RCC 7860 (cell line): ENCODE results near the gene NCOA3.

ENCODE experiments used
- DNase-seq: peaks from one replicate; pipeline ENCODE4 v3.0.0-alpha.2; 2015; ENCODE audit warnings: low spot score
- FAIRE-seq: peaks from 2 replicates; lab custom pipeline; 2012; peaks lifted over from hg19 to GRCh38; lab: Jason Lieb, UNC

The NCOA3 gene

DNA sequence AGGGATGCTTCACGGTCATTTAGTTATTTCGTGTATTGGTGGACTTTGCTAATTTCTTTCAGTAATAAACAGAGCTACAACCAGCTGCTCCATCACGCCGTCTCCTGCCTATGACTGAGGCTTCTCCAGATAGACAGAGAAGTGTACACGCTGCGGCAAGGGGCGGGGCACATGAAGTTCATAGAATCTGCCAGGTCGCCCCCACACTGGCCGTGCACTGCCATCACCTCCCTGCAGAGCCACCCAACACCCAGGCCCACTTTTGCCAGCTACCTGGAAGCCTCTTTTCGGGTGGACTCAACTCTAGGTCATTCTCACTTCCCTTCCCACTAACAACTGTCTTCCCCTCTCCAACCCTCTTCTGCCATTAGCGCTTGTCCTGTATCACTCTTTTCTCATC, 195.2 kb downstream of the NCOA3 start:
- FAIRE-seq = no peak
- no peak for DNase-seq

DNA sequence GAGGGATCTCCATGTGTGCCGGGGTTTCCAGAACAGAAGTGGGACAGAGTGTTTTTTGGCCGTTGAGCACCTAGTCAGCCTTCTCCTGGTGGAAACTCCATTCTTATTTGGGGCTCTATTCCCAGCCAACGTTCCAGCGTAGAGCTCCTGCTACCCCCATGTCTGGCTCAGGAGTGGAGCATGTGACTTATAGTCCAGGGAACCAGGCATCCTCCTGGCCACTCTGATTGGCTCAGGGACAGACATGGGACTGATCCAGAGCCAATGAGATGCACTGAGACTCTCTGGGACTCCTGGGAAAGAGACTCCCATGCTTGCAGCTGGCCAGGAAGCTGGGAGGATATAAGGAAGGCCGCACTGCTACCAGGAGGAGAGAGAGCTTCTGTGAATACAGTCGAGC, 196.5 kb downstream of the NCOA3 start:
- FAIRE-seq (no peak), DNase-seq (no peak)

DNA sequence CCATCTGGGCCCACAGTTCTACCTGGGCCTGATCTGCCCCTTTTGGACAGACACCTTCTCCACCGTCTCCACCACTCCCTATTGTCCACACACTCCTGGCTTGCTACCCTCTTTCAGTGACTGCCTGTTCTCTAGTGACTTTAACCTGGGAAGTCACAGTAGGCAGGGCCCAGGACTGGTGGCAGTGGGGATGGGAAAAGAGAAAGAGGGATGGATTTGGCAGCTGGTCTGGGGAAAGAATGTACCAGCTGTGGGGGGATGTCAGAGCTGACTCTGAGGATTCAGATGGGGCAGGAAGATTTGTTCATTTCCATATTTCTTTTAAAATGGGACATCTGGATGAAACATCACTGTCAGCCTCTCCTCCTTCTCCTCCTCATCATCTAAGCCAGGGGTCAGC, 198.1 kb downstream of the NCOA3 start:
- FAIRE-seq = no peak
- no peak for DNase-seq

DNA sequence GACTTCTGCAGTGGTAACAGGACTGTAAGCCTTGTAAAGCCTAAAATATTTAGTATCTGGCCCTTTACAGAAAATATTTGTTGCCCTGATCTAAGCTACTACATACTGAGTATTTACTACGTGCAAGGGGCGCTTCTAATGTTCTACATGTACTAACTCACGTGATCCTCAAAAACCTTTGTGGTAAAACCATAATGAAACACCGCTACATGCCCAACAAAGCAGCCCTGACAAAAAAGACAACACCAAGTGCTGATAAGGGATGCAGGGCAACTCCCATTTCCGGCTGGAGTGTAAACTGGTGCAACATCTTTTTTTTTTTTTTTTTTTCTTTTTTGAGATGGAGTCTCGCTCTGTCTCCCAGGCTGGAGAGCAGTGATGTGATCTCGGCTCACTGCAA, 198.6 kb downstream of the NCOA3 start:
- DNase-seq (no peak), FAIRE-seq (no peak)

DNA sequence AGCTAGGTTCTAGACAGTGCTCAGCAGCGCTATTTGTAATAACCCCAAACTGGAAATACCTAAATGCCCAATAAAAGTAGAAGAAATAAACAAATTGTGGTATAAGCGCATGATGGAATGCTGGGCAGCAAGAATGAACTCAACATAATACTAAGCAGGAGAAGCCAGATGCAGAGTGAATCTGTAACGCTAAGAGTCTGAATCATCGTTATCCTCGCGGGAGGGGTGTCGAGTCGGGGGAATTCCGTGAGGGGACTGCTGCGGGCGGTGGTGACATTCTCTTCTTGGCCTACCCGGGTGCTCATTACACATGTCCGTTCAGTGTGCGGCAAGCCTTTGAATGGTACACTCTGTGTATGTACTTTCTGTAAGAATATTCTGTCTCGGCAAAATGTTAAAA, 199.9 kb downstream of the NCOA3 start:
- FAIRE-seq = no peak
- peak; percentile 50 for DNase-seq

DNA sequence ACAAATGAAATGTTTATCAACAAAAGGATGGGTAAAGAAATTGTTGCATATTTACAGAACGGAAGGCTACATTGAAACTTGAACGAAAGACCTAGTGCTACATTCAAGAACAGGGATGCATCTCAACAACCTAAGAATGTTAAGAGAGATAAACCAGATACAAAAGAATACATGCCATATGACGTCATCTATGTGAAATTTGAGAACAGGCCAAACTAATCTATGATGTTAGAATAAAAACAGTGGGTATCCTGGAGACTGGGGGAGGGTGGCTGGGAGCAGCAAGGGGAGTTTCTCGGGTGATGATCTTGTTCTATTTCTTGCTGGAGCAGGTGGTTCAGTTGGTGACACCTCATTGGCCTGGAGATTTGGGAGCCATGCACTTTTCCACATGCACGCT, 202.1 kb downstream of the NCOA3 start:
- FAIRE-seq = no peak
- no peak for DNase-seq

DNA sequence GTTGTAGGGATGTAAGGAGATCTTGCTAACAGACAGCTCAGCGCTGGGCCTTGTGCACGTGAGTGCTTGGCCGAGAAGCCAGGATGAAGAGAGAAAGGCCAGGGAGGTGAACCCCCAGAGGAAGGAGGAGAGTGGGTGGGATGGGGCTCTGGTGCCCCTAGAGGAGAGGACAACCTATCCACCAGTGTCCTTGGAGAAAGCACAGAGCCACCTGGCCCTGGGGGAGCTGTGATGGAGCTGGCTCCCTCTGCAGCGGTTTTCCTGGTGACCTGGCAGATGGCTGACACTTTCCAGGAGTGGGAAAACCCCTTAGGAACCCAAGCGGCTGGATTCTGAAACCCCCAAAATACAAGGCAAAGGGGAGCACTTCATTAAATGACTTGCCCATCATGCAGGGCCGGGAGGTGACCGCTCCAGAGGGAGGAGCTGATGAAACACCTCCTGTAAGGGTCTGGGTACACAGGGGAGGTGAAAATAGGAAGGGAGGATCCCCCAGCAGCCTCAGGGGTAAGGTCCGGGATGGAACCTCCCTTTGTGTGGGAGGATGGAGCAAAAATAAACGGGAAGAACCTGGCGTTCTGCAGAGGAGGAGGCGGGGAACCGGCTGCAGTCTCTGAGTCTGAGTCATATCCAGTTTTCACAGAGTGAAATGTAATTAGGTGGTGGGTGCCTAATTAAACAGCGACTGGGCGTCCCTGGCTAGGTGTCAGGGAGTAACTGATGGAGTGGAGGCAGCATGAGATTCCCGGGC, 203.2 kb downstream of the NCOA3 start:
- no peak for FAIRE-seq
- DNase-seq = peak; percentile 17

DNA sequence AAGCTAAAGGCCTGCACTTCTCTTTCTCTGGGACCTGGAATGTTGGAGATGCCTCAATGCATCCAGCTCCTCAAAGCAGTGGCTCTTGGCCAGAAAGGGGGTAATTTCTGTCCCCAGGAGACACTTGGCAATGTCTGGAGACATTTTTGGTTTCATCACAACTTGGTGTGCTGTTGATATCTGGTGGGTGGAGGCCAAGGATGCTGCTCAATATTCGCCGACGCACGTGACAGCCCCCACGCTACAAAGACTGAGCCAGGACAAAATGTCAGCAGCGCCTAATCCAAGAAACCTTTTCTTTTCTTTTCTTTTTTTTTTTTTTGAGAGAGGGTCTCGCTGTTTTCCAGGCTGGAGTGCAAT, 203.8 kb downstream of the NCOA3 start:
- no peak for DNase-seq
- no peak for FAIRE-seq

DNA sequence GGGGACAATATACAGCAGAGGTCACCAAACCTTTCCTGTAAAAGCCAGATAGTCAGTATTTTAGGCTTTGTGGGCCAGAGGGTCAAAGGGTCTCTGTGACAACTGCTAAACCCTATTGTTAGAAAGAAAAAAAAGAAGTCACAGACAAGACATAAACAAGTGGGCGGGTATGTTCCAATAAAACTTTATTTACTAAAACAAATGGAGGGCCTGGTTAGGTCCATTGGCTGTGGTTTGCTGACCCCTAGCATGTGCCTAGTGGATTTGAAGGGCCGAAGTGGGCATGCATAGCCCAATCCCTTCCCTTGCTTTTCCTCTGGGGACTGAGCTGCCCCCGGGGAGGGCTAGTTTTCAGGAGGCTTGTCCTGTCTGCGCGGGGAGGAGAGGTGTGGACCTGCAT, 204.7 kb downstream of the NCOA3 start:
- FAIRE-seq (no peak), DNase-seq (no peak)
